HG02973 (cell line): ENCODE measurements around the gene KY.

ENCODE experiments used
- ATAC-seq: cut with Tn5 transposase; IDR thresholded peaks from one replicate; pipeline ENCODE4 v1.9.1; 2021; ENCODE audit warnings: moderate library complexity; ENCODE audit not compliant: unreplicated experiment

KY gene

DNA sequence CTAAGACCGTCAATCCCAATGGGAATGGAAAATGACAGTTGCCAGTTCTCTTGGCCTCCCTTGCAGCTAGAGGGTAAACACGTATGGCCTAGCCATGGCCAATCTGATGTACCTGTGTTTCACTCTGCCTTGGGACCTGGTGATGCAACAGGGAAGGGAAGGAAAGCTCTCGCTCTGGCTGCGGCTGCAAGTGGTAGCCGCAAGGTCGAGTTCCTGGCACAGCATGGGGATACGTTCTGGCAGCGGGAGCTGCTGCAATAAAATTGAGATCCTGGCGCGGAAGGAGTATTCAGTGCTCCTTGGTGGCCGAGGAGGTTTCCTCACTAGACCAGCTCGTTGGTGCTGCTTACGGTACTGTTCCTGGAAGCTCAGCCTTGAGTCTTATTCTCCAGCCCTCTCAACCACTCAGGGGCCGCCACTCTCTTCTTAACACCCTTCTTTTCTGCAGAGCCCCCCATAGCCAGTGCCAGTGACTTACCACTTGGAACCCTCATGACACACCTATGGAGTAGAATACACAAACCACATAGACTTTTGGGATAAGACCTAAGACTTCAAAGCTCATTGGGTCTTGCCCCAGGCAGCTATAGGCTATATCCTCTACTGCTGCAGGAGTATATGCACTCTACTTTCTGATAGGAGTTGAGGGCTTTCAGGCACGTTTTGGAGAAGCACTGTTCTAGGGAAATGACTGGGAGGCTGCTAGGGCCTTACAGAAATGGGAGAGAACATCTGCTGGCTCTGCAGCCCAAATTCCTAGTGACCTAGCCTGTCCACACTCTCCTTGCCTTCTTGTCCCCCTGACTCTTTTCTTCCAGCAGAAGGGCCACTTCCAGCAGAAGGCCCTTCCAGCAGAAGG lies 2.7 kb downstream of the KY start:
- no peak for ATAC-seq

DNA sequence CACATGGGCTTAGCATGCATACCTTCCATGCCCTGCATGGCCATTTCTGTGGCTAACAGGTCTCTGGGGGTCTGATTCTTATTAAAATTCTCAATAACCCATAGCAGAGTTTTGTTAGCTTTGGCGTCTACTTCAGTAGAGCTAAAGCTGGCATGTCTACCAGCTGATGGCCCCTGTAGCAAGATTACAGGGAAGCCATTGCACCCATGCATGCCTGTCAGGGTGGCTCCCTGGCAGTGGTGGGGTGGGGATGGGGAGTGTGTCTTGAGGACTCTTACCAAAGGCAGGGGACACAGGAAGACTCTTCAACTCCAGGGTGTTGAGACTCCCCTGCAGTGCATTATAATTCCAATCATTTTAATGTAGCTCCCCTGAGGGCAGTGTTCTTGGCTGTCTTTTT lies 4.7 kb downstream of the KY start:
- no peak for ATAC-seq

DNA sequence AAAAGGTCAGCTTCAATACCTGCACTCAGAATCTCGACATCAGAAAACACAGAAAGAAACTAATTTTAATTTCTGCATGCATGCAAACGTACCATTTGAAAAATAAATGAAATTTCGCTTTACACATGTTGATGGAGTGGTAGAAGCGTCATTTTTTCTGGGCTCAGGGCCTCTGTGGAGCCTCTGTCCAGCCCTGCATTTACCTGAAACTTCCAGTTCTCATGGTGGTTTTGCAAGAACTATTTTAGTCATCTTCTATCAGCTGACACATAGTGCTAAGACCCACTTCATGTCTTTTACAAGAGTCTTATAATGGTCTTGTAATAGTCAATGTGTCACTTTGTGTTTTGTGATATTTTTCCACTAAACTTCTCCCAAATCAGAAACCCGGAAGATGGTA lies 5.3 kb downstream of the KY start:
- no peak for ATAC-seq

DNA sequence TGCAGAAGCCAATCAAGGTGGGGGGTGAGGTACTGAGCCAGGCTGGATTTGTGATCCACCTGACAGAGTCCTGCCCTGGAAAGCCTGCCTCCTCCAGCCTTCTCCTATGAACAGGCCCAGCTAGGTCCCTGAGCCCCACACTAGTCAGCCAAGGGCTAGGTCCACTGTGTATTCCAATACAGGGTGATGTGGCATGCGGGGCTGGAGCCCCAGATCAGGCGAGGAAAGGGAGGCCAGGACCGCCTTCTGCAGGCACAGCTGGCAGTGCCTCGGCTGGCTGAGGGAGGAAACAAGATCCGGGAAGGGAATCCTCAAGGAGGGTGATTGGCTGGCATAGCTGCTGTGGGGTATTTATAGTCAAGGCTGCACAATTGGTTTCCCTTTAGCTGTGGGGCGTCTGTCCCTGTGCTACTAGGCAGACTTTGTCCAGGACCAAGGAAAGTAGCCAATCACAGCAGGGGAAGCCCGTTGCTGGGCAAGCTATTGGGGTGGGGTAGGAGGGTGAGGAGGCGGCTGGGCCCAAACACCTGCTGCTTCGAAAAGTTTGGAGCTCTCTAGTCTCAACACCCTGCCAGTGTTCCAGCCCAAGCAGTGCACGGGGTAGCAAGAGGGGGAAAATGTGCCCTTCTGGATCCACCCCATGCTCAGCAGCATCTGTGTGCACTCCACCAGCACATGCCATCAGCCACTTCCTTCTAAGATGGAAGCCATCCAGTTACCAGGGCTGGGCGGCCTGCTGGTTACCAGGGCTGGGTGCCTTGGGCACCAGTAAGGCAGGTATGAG lies 5.9 kb downstream of the KY start:
- ATAC-seq, result no peak

DNA sequence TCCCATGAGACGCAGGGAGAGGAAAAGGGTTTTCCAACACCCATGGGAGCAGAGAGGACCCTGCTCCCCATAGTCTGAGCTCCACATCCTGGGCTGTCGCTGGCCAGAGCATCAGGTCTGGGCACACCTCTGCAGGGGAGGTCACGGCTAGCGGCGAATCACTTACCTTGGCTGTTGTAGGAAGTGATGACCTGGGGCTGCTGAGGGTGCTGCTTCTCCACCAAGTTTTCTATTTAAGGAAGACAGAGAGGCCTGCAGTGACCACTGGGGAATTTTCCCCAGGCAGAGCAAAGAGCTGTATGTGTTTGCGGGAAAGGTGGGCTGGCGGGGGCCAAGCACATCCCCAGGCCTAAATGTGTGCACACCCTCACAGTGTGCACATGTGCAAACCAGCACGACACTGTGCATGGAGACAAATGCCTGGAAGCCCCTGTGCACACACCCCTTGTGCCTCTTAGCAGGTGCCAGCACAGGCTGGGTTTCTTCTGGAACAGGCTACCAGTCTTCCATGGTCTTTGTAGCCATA lies 7.6 kb downstream of the KY start:
- ATAC-seq, result no peak

DNA sequence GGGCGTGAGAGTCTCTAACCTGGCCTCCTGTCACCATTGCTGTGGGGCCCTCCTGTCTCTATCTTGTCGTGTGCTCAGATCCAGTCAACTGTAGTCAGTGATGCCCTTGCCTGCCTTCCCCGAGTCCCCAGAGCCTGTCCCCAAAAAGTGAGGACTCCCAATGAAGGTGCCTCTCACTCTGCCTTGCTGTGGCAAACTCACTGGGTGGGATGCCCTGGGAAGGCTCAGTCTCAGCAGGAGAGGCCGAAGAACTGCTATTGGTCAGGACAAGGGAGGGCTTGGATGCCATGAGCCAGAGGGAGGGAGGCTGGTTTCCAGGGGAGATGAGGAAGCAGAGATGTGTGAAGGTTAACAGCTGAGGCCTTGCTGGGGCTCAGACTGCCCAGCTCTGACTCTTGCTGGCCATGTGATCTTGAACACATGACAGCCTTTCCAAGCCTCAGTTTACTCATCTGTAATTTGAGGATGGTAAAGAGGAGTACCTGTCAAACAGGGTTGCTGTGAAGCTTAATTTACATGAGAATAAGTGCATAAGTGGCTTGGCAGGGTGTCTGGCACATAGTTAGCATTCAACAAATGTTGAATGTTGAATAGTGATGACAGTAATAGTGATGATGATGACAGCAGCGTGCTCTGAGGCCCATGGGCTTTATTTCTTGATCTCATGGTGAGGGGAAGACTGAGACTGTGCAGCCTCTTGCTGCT lies 8.2 kb downstream of the KY start:
- ATAC-seq, result no peak

DNA sequence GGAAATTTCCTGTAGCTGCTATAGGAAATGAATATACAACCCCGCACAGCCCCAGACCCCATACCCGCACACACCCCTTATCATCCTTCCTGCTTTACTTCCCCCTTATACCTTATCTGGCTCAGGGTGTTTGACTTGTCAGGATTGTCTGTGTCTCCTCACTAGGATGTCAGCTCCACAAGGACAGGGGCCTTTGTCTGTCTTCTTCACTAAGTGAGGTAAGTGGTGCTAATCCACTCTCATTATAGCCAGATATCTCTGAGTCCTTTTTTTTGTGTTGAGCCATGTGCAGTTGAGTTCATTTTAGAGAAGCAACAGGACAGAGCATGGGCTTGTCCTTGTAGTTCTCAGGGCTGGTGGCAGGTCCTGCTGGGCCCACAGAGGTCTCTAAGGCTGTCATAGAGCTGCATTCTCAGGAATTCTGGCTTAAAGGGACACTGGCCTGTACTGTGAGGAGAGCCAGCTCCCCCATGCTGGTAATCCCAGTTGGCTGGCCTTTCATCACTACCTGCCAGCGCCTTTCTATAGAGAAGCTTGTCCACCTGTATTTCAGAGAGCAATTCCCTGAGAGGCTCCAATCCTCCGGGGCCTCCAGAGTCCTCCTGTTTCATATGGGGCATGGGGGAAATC lies 9.0 kb downstream of the KY start:
- no peak for ATAC-seq

DNA sequence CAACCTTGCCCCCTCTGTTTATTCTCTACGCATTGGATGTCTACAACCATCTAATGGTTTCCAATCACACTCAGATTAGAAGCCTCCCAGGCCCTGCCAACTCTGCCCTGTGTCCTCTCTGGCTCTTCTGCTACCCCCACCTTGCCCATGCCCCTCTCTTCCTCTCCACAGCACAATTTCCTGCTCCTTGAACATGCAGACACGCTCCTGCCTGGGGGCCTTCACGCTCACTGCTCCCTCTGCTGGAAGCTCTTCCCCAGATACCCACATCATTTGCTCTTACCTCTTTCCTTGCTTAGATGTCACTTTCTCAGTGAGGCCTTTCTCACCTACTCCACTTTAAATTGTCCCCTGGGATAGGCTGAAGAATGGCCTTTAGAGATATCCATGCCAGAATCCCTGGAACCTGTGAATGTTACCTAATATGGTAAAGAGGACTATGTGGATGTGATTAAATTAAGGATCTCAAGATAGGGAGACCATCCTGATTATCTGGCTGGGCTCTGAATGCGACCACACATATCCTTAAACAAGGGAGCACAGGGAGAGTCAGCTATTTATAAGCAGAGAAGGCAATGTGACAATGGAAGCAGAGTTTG lies 9.9 kb downstream of the KY start:
- no peak for ATAC-seq

DNA sequence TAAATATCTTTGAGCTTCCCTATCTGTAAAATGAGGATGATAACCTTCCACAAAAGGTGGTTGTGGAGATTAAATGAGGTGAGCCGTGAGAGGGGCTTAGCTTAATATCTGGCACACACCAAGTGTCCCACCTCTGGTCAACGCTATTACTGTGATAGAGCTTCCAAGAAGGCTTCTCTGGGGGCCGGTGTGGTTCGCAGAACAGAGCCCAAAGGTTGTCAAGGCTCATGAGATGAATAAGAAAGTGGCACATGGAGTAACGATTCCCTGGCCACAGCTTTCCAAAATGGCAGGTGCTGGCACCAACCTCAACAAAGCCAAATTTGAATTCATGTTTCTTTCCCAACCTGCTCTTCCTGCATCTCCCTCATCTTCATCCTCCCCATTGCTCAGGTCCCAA lies 10.4 kb downstream of the KY start:
- no peak for ATAC-seq

DNA sequence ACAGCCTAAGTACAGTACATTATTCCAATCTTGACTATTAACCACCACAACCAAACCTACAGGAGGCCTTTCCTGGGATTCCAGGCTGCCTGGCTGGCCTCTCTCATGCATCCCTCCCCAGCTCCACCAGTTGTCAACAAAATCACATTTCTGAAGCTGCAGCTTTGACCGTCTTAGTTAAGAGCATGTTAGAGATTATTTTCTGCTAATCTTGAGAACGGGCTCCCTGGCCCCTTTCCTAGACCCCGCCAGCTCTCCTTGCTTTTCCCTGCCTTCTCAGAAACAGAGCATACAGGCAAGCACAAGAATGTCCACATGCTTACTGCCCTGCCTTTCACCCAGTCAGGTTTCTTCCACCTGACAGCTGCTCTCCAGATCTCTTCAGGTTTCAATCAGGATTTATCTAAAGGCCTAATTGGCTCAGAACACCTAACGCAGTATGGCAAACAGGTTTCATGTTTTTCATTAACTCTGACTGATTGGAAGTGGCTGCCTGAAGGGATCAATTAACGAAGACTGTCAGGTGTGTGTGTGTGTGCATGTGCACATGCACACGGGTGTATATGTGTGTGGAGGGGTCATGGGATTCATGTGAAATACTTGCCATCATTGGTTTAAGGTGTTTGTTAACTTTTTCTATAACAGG lies 12.3 kb downstream of the KY start:
- ATAC-seq, result no peak

DNA sequence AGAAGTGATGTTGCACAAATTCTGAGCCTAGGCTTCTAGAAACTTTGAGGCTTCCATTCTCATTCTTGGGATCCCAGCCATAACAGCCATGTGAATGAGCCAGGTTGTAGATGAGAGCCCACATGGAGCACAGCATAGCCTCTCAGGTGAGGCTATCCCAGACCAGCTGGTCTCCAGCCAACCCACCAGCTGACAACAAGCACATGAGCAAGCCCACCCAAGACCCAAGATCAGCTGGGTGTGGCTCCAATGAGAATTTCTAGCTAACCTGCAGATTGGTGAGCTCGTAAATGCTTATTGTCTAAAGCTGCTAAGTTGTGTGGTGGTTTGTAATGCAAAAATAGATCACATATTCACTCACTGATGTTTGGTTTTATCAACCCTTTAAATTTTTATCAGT lies 14.4 kb downstream of the KY start:
- ATAC-seq, result no peak

DNA sequence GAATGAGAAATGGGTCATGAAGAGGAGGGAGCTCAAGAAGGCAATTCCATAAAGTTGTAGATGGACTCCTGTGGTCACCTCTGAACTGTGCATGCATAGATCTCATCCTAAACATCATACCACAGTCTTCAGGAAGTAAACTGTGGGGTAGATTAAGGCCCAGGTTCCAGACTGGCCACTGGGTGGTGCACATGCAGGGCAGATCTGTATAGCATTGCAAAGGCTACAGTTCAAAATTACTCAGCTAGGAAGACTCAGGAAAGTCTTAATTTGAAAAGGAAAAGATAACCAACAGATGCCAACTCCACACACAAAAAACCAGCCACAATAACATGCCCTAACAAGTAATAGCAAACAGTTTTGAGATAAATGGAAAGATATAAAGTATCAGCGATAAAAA lies 20.3 kb downstream of the KY start:
- ATAC-seq, result no peak

DNA sequence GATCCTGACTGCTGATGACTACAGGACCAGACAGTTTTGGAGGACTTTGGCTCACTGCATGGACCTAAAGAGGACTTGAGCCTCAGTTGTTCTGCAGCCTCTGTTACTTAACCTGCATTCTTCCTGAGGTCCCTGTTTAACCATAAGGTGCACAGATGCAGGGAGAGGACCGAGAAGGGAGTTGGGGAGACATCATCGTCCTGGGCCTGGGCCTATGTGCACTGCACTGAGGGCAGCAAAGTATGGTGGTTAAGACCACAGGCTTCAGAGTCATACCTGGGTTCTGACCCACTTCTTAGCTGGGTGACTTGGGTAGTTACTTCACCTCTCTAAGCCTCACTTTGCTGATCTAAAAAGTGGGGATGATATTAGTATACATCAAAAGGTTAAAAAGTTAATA lies 21.9 kb downstream of the KY start:
- ATAC-seq, result no peak

DNA sequence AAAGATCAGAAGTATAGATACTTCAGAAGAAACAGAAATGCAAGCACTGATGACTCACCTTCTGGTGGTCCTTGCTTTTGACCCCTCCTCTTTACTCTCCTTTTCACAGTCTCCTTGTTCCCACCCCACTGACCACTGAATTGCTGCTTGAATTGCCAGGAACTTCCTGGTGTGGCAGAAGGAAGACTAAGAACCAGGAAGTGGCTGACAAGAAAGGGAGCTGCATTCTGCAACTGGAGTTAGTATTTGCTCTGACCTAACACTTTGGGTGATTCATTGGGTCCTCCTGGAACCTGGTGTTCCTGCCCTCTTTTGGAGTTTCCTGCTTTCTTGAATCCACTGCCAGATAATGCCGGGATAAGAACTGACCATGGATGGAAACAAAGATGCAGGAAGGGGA lies 23.0 kb downstream of the KY start:
- ATAC-seq, result no peak

DNA sequence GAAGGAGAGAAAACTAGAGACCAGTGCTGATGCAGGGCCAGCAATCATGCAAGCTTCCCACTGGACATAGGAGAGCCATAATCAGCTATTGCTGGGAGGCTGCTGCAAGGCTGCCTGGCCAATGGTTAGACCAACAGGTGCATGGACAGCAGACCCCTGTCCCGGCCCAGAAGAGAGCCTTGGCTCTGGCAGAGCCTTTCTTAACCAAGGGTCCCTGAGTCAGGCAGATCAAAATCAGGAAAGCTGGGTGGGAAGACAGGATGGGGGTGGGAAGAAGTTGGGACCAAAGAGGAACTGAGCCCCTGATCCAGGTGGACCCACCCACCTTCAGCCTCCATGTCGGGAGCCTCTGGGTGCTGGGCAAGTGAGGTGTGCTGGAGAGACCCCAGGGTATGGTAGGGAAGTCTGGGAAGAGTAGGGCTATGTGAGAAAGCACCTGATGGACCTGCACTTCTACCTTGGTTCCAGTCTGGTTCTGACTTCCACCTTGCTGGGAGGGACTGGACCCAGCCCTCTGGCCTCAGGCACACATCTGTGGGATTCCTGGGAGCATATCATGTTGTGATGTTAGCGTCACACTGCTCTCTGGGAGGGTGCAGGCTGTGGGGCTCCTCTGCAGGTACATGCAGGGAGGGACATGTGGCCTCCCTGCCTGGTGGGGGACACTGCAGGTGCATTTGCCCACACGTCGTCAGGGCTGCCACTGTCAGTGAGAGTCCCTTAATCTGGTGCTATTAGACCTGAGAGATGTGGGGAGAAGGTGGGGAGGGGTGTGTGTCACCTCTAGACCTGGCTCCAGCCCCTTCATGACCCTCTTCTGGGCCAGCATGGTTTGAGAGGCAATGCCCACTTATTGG lies 24.7 kb downstream of the KY start:
- no peak for ATAC-seq

DNA sequence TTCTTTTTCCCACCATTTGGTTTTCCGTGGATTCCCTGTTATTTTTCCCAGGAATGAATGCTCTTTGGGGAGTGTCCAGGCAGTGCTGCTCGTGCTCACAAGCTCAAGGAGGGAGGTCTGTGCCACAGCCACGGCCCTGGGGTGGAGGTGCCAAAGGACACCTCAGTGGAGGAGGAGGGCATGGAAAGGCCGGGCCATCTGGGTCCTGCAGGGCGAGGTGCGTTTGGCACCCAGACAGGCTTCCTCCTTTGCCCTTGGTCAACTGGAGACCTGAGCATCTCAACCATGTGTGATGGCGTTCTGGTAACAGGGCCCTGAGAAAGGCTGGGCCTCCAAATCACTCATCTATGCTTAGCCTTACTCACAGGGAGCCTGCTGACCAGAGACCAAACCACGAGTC lies 25.4 kb downstream of the KY start:
- no peak for ATAC-seq

DNA sequence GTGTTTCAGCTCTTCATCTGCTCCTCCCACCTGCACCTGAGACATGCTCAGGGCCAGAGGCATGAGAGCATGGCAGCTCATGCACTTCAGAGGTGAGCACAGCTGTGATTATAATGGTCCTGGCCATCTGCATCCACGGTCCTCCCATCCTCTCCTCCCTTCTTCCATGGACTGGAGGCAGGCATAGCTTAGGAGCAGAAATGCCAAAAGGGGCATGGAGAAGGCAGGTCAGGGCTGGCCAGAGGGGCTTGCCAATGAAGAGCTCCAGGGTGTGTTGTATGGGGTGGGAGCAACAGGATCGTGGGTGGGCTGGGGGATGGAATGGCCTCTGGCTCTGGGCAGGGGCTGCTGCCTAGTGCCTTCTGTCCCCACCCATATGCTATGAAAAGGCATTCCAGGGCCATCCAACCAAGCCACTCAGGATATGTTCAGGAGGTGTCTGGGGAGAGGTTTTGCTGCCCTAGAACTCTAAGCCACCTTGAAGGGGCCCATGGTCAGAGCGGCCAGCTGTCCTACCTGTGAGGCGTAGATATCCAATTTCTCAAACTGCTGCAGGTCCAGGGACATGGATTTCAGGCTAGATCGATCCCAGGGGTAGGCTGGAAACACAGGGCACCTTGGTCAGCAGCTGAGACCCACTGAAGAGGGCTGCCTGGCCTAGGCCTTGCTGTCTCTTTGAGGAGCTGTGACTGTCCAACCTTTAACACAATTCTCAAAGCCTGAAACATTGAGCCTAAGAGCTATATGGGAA lies 26.1 kb downstream of the KY start:
- ATAC-seq, result no peak

DNA sequence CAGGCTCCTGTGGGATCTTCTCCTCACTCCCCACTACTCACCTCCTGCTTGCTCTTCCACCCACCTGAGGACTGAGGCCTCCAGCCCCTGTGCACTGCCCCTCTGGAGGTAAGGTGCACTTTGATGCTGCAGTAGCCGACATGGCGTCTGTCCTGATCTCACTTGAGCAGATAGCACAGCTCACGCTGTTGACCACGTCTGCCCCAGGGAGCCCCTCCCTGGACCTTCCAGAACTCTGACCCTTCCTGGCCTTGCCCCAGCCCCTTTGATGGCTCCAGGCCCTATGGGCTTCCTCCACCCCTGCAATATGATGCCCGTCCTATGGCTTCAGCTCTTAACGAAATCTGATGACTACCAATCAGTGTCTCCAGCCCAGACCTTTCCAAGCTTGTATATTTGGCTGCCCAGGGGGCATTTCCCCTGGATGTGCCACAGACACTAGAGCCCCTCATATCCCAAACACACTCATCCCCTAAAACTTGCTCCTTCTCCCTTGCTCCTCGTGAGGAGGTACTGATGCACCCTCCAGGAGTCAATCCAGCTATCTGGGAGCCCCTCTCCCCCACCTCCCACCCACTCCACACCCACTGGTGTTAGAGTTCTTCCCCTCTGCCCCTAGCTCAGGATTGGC lies 27.1 kb downstream of the KY start:
- ATAC-seq, result no peak
